B cell (primary cell): ENCODE results near the gene CA9. TPM values are rescaled to one million over a fixed set of nuclear protein-coding genes. Genes with fewer than 3 reads are reported as not detected.

Source experiments
- ATAC-seq: fragments of 200-7000 bp; cut with Tn5 transposase; one replicate; pipeline ENCODE4 v1.10.0; 2021; ENCODE audit warnings: low read depth, mild to moderate bottlenecking, moderate number of reproducible peaks, moderate library complexity
- CTCF ChIA-PET: fragments of 350-600 bp; sonication (Branson Sonifier 250); formaldehyde crosslinking; loops from one replicate; lab custom pipeline; 2021; ENCODE audit warnings: antibody characterized with exemption, inconsistent platforms; lab: Charles Lee
- POLR2A ChIA-PET: fragments of 350-600 bp; sonication (Branson Sonifier 250); formaldehyde crosslinking; loops from one replicate; lab custom pipeline; 2021; ENCODE audit warnings: antibody characterized with exemption; lab: Charles Lee
- DNase-seq: peaks from one replicate; pipeline ENCODE4 v3.0.0; 2013
- H2AFZ ChIP-seq: 2 replicates; pipeline ENCODE4 v1.6.1; 2012; ENCODE audit warnings: mild to moderate bottlenecking, low read depth, low read length; ENCODE audit not compliant: insufficient read depth, poor library complexity, severe bottlenecking
- H3K27ac ChIP-seq, 2 donors: 1 replicate in 1 of 2; 2 replicates in 1 of 2; pipeline ENCODE4 v1.5.1; 2012 to 2013; ENCODE audit warnings: low read length in 2 of 2, mild to moderate bottlenecking in 2 of 2, moderate library complexity in 1 of 2
- H3K27me3 ChIP-seq, 4 experiments: fragments of 200-600 bp in 1 of 4; sonication (generic) in 1 of 4; replicated peaks in 1 of 4; 1 replicate in 2 of 4; 2 replicates in 2 of 4; pipeline versions ENCODE4 v1.6.1 to v1.7.0; 2013 to 2016; ENCODE audit warnings: low read length in 3 of 4, mild to moderate bottlenecking in 2 of 4, mixed read lengths in 1 of 4, moderate library complexity in 1 of 4; ENCODE audit not compliant: insufficient read depth in 4 of 4, control insufficient read depth in 3 of 4; ENCODE audit errors: control extremely low read depth in 1 of 4
- H3K36me3 ChIP-seq, 2 experiments: replicated peaks in 1 of 2; 1 replicate in 1 of 2; 2 replicates in 1 of 2; pipeline versions ENCODE4 v1.6.1 to v1.7.1; 2013; ENCODE audit warnings: low read length in 1 of 2; ENCODE audit not compliant: insufficient read depth in 2 of 2, control insufficient read depth in 1 of 2; ENCODE audit errors: control extremely low read depth in 1 of 2, extremely low read depth in 1 of 2
- H3K4me1 ChIP-seq, 2 donors: fragments of 200-600 bp in 1 of 2; sonication (generic) in 1 of 2; 1 replicate in 1 of 2; 2 replicates in 1 of 2; pipeline versions ENCODE4 v1.5.1 to v1.6.1; 2013 to 2017; ENCODE audit warnings: low read length in 2 of 2; ENCODE audit not compliant: control insufficient read depth in 2 of 2, insufficient read depth in 2 of 2
- H3K4me2 ChIP-seq: replicated peaks from 2 replicates; pipeline ENCODE3; 2012; ENCODE audit warnings: mild to moderate bottlenecking, low read depth, low read length; ENCODE audit not compliant: poor library complexity, severe bottlenecking
- H3K4me3 ChIP-seq, 5 experiments: fragments of 200-600 bp in 1 of 5; sonication (generic) in 1 of 5; 1 replicate in 3 of 5; 2 replicates in 2 of 5; pipeline versions ENCODE4 v1.5.1 to v1.7.0; 2011 to 2016; ENCODE audit warnings: low read length in 4 of 5, mild to moderate bottlenecking in 4 of 5, low read depth in 2 of 5, control low read depth in 1 of 5, moderate library complexity in 1 of 5; ENCODE audit not compliant: insufficient read depth in 1 of 5; ENCODE audit errors: control extremely low read depth in 1 of 5, extremely low read depth in 1 of 5
- H3K79me2 ChIP-seq: fragments of 200-600 bp; sonication (generic); one replicate; pipeline ENCODE4 v1.6.0; 2016; ENCODE audit warnings: low read length; ENCODE audit not compliant: control insufficient read depth, insufficient read depth
- H3K9ac ChIP-seq: fragments of 200-600 bp; sonication (generic); 2 replicates; pipeline ENCODE4 v1.6.1; 2017; ENCODE audit warnings: mild to moderate bottlenecking, low read length, moderate library complexity
- H3K9me3 ChIP-seq, 3 donors: one replicate each; pipeline versions ENCODE4 v1.6.1 to v1.7.1; 2013; ENCODE audit warnings: low read length in 2 of 3; ENCODE audit not compliant: control insufficient read depth in 2 of 3, insufficient read depth in 1 of 3; ENCODE audit errors: control extremely low read depth in 1 of 3
- H4K20me1 ChIP-seq: 2 replicates; pipeline ENCODE4 v1.6.0; 2012; ENCODE audit warnings: mild to moderate bottlenecking, low read length; ENCODE audit not compliant: insufficient read depth, control insufficient read depth, poor library complexity, severe bottlenecking
- H3K27ac Mint-ChIP-seq: one replicate; pipeline ENCODE4 v1.8.0; 2021; ENCODE audit warnings: mixed read lengths
- H3K27me3 Mint-ChIP-seq: one replicate; pipeline ENCODE4 v1.8.0; 2021; ENCODE audit warnings: mixed read lengths
- H3K4me1 Mint-ChIP-seq: one replicate; pipeline ENCODE4 v1.8.0; 2021; ENCODE audit warnings: mixed read lengths
- H3K4me3 Mint-ChIP-seq: one replicate; pipeline ENCODE4 v1.8.0; 2021; ENCODE audit warnings: mixed read lengths
- H3K9me3 Mint-ChIP-seq: one replicate; pipeline ENCODE4 v1.8.0; 2022; ENCODE audit warnings: mixed read lengths; ENCODE audit not compliant: insufficient read depth
- EZH2 ChIP-seq: IDR thresholded peaks from 2 replicates; pipeline ENCODE4 v1.6.1; 2012; ENCODE audit warnings: borderline replicate concordance, low read depth, mild to moderate bottlenecking, moderate library complexity, low read length; ENCODE audit not compliant: insufficient read depth, poor library complexity, severe bottlenecking
- WGBS: methylation state at CpG from one replicate; pipeline ENCODE4 v1.1.5; 2013; ENCODE audit warnings: missing lambda C conversion rate; ENCODE audit not compliant: insufficient coverage; 5-methylcytosine and 5-hydroxymethylcytosine counted together
- intact Hi-C: fragments of 100-400 bp; cut with micrococcal nuclease; formaldehyde crosslinking; loops from one replicate; pipeline ENCODE4 v1.10.0; 2022
- polyA plus RNA-seq: library from polyadenylated mRNA; depleted of rRNA; stranded (reverse); fragments of >200 nt; gene quantifications from 2 replicates; pipeline ENCODE4 v1.2.3, GENCODE V29; 2012
- total RNA-seq, 2 donors: library from RNA; stranded (reverse); fragments of 120-200 nt in 1 of 2; gene quantifications; 1 replicate in 1 of 2; 2 replicates in 1 of 2; pipeline versions ENCODE4 v1.2.3 to v1.2.4, GENCODE V29; 2013 to 2022
- TF ChIP-seq, protein P1 (sequence below): fragments of 200-600 bp; IDR thresholded peaks from one replicate; pipeline ENCODE4 v1.8.0; 2022; ENCODE audit warnings: antibody characterized with exemption, mild to moderate bottlenecking

The CA9 gene
- total and polyA plus RNA-seq, 2 donors (not counting 1 experiment from before 2014, with no cell fraction given), result not detected

DNA sequence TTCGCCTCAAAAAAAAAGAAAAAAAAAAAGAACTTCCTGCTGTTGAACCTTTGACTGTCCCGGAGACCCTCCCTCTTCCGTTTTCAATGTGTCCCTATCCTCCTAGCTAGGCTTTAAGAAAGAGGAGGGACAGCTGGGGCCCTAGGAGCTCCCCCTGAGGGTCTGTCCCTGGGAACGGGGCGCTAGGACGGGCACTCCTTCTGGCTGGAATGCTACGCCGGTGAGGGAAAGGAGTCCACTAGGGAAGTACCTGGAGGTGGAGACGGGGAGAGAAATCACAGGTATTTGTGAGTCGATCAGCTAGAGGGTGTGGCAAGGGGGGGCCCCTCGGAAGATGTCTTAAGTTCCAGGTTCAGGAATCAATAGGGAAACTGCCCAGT, 27.6 kb upstream of the CA9 start:
- CTCF ChIA-PET, result interaction anchor here (1.1 to 15.0 kb wide), 16 partner anchors 10 to 529 kb away, joined by 3 to 357 read pairs (median 12); partner anchors contain the start of genes ARHGEF39, CCDC107, CD72 and CREB3
- Histone ChIP-seq H3K4me2 (peak overlapping the region; percentile 93), H3K9ac (peak overlapping the region; percentile 88), H3K4me3 (peak overlapping the region; percentile 76 to 90 (median 84)), H4K20me1 (no peaks in the 10 kb centered on the region), H3K9me3 (no peaks in the 10 kb centered on the region), H3K4me1 (peaks cover 76 to 92% of the 10 kb centered on the region in 2 donors), H2AFZ (peak overlapping the region; percentile 83), H3K36me3 (peaks cover 0 to 13% of the 10 kb centered on the region in 2 experiments), H3K27me3 (no peaks in the 10 kb centered on the region), H3K79me2 (peaks cover 52% of the 10 kb centered on the region), H3K27ac (peak overlapping the region; percentile 88 to 95)
- POLR2A ChIA-PET, result interaction anchor here (0.7 to 9.7 kb wide), 11 partner anchors 10 to 86 kb away, joined by 3 to 114 read pairs (median 8); partner anchors contain the start of genes CCDC107, CD72, CREB3 and RMRP
- DNase-seq (no peak), ATAC-seq (no peak)
- intact Hi-C loops, result loop anchor here (1.0 to 2.0 kb wide), 8 partner anchors 10 to 169 kb away; partner anchors contain the start of genes CCDC107, CREB3, HINT2 and RMRP
- Mint-ChIP-seq H3K4me3 (peak overlapping the region; percentile 97), H3K4me1 (peaks cover 82% of the 10 kb centered on the region), H3K9me3 (no peaks in the 10 kb centered on the region), H3K27ac (peak overlapping the region; percentile 97), H3K27me3 (no peaks in the 10 kb centered on the region)
- TF ChIP-seq, protein P1, sequence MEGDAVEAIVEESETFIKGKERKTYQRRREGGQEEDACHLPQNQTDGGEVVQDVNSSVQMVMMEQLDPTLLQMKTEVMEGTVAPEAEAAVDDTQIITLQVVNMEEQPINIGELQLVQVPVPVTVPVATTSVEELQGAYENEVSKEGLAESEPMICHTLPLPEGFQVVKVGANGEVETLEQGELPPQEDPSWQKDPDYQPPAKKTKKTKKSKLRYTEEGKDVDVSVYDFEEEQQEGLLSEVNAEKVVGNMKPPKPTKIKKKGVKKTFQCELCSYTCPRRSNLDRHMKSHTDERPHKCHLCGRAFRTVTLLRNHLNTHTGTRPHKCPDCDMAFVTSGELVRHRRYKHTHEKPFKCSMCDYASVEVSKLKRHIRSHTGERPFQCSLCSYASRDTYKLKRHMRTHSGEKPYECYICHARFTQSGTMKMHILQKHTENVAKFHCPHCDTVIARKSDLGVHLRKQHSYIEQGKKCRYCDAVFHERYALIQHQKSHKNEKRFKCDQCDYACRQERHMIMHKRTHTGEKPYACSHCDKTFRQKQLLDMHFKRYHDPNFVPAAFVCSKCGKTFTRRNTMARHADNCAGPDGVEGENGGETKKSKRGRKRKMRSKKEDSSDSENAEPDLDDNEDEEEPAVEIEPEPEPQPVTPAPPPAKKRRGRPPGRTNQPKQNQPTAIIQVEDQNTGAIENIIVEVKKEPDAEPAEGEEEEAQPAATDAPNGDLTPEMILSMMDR, result no peak
- no peak for TF ChIP-seq EZH2
- WGBS, result 0% methylated on average over 9 of the region's 11 CpGs
